GM21619 (cell line): ENCODE results near the gene BBOX1.
"Not testable (repeated sequence)": the region's sequence is repeated elsewhere in the genome, so short reads cannot be mapped to it uniquely, and the experiment has no call there.

Experiments
- ATAC-seq: cut with Tn5 transposase; IDR thresholded peaks from one replicate; pipeline ENCODE4 v1.9.1; 2021; ENCODE audit not compliant: unreplicated experiment

Gene BBOX1, protein sequence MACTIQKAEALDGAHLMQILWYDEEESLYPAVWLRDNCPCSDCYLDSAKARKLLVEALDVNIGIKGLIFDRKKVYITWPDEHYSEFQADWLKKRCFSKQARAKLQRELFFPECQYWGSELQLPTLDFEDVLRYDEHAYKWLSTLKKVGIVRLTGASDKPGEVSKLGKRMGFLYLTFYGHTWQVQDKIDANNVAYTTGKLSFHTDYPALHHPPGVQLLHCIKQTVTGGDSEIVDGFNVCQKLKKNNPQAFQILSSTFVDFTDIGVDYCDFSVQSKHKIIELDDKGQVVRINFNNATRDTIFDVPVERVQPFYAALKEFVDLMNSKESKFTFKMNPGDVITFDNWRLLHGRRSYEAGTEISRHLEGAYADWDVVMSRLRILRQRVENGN

DNA sequence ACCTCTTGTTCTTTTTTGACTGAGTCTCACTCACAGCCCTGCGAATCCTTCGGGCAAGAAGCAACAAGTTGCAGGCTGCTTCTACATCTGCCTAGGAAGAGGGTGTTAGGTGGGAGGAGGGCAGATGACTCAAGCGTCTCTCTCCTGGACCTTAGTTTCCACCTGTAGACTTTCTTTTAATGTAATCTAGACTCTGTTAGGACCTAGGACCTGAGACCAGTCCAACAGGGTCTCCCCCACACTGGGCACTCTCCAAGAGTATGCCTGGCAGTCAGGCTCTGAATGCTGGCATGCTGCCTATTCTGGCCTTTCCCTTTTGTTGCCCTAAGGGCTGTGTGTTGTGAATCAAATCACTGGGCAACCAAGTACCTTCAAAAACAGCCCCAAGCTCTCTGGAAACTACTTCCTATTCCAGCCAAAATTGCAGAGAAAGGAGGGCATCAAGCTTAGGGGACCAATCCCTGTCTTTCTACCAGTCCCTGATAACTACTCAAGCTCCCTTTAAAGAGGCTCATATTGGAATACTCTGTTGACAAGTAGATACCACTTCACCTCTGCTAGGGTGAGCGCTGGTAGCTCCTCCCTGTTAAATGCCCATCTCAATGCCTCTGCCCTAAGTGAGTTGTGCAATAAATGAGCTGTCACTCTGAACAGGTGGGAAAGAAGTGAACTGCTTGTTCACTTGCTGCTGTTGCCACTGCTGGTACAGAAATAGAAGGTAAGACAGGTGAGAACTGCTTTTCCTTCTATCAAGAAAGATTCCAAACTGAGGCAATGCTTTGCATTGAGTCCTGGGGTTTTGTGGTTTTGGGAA, at the start of gene BBOX1:
TSS of gene BBOX1 (plus strand) at position 514 of the 814 bp plus-strand sequence. CDS start 14,616 bp downstream, outside the sequence.
- ATAC-seq = no peak

DNA sequence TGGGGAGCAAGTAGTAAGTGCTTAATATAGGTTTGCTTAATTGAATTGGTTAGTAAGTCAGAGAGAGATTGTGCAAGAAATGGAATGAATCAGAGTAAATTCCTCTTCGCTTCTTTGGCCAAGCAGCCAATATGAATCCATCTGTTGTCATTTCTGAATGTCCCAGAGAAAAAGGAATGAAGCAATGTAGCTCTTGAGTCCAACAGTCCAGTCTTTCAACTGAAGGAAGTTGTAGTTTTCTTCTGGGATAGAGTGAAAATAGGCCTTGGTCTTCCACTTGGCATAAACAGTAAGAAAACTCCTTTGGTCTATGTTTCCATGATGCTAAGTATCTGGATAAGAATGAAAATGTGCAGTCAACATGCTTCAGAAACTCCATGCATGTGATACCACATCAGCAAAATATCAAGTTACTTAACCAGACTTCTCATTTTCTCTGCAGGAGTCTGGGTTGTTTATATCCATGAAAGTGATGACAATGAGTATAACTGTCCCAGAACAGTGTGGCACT, 48.5 kb upstream of the BBOX1 start:
- no peak for ATAC-seq

DNA sequence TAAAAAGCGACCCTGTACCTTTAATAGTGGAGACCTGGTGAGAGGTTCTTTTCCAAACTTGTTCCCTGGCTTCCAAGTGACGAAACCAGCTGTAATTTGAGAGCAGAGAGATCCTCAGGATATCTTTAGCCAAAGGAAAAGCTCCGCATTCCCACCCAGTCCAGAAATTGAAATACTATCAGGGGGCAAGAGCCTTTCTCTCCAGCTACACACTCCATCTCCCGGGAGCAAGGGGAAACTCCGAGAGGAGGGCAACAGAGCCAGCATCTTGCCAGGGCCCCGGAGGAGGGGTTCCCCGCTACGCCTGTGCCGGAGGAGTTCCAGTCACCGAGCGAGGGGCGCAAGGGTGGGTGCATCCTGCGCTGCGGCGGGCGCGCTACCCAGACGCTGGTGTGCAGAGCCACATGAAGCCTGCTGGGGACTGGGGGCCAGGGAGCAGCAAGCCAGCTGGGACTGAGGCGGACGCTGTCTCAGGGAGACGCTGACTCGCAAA, 46.6 kb upstream of the BBOX1 start, which contains the start of gene FIBIN:
TSS of gene FIBIN (plus strand) at position 148 of the 493 bp plus-strand sequence. CDS start 415 bp downstream, outside the sequence.
- no peak for ATAC-seq

DNA sequence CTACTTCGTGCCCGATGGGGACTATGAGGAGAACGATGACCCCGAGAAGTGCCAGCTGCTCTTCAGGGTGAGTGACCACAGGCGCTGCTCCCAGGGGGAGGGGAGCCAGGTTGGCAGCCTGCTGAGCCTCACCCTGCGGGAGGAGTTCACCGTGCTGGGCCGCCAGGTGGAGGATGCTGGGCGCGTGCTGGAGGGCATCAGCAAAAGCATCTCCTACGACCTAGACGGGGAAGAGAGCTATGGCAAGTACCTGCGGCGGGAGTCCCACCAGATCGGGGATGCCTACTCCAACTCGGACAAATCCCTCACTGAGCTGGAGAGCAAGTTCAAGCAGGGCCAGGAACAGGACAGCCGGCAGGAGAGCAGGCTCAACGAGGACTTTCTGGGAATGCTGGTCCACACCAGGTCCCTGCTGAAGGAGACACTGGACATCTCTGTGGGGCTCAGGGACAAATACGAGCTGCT, 46.0 kb upstream of the BBOX1 start:
- ATAC-seq = no peak

DNA sequence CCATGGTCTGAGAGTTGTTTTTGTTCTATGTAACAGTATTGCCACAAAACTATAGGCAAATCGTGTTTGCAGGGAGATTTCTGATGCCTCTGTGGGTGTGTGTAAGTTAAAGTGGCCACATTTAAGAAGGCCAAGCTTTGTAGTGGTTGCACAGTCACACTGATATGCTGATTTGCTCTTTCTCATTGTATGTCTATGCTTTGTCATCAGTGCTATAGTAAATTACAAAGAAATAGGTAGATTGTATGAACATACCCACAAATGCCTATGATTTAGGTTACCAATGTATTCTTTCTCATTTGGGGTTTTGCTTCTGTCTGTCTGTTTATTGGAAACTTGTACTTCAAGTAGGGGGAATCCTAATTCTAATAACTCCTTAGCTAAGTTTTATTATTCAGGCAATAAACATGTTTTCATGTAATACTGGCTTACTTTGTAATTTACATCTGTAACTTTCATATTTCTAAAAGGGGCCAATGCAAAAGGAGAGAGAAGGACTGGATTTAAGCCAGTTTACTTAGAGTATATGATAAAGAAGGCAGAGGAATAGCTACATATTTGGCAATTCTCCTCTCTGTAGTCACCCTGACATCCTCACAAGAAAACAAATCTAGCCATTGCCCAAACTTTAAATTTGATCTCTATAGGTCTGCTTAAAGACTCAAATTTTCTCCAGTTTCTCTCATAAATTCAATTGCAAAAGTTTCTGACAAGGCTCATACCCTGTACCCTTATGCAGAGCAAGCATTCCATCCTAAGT, 44.7 kb upstream of the BBOX1 start:
- ATAC-seq = no peak

DNA sequence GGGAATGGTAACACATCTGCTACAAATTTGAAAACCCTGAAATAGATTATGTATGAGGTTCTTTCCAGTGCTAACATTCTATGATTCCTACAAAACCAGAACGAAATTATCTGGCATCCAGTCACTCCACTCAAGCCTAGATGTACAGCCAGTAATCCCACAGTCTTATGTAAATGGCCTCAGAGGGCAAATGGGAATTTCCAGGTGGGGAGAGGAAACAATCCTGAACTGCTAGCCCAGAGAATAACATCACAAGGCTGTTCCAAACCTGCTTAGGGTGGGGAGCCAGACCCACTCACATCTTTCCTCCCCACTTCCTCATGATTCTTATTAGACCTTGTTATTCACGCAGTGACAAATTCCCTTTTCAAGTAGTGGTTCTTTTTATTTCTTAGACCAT, 43.2 kb upstream of the BBOX1 start:
- ATAC-seq = no peak

DNA sequence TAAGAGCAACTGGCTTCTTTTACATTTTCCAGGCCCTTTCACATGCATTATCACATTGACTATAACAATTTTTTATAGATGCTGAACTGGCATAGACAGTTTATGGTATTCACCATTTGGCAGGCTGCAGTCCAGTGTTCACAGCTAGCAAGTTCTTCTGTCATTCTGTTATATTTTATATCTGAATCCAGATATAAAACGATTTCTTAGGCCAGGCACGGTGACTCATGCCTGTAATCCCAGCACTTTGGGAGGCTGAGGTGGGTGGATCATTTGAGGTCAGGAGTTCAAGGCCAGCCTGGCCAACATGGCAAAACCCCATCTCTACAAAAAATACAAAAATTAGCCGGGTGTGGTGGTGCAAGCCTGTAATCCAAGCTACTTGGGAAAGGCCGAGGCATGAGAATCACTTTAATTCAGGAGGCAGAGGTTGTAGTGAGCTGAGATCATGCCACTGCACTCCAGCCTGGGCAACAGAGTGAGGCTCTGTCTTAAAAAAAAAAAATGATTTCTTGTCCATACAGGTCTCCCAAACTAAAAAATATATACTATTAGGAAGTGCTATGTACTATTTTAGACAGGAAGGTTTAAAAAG, 39.4 kb upstream of the BBOX1 start:
- ATAC-seq = not testable (repeated sequence)

DNA sequence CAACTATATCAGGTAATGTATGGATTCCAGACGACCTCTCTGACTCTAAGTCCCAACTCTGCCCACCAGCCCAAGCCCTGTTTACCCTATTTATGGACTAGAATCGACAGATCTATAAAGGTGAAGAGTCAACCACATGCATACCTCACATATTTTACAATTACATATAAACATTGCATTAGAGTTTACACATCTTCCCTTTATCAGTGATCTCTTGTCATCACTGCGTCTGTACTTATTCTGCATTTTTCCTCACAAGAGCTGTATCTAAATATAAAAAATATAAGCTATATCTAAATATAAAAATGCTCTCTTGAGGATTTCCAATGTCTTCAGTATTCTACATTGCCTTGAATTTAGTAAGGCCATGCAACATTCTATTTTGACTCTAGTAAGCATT, 38.2 kb upstream of the BBOX1 start:
- ATAC-seq = no peak

DNA sequence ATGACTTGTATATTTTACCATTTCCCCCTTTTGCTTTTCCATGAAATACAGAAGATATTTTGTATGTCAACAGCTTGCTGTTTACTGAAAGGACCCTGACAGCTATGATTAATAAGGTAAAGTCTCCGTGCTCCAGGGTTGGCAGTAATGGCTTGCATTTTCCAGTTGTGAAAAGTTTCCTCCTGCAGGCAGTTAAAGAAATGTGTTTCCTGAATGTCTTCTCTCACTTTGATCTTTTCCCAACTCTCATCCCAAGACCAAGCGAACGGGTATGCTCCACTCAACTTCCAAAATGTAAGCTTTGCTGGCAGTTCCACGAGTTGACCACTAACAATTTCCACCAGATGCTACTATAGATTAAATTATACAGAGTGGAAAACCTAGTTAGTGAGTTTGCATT, 37.8 kb upstream of the BBOX1 start:
- ATAC-seq = no peak

DNA sequence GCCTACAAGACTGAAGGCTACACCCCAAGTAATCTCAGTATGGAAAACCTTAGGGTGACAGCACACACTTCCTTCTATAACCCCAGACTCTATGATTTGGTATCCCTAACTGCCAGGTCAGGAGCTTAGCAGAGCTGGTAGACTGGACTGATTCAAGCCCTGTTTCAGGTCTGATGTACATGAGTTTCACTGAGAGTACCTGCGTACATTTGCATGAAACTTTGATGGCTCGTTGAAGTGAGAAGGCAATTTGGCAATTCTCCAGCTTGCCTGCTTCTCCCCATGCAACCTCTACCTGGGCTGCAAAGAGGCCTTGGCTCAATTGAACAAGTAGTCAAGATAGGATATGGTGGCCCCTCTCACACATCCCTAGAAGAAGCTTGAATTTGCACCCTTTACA, 36.5 kb upstream of the BBOX1 start:
- no peak for ATAC-seq

DNA sequence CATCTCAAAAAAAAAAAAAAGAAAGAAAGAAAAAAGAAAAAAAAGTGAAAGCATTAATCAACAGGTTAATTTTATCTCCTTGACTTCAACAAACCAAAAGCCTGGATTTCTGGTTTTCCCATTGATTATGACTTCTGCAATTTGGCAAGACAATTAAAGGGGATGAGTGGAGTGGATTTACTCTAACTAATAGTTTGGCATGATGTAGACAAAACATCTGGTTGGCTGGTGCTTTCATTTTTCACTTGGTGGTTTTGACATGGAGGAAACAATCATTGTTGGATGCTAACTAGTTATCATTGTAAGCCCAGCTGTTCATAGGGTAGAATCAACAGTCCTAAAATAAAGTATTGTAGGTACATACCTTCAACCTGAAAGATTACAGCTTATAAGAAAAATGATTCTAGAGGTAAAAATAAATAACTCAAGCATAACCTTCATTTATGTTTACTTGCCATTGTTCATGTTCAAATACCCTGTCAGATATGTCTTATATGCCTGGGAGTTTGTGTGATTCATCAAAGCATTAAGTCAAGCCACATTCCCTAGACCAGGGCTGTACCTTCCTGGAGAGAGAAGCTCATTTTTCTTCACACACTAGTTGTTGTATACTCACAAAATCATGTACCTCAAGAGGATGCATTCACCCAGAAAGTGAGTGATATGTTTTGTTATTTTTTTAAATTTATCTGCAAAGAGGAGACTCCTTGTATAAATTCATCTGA, 31.6 kb upstream of the BBOX1 start:
- no peak for ATAC-seq

DNA sequence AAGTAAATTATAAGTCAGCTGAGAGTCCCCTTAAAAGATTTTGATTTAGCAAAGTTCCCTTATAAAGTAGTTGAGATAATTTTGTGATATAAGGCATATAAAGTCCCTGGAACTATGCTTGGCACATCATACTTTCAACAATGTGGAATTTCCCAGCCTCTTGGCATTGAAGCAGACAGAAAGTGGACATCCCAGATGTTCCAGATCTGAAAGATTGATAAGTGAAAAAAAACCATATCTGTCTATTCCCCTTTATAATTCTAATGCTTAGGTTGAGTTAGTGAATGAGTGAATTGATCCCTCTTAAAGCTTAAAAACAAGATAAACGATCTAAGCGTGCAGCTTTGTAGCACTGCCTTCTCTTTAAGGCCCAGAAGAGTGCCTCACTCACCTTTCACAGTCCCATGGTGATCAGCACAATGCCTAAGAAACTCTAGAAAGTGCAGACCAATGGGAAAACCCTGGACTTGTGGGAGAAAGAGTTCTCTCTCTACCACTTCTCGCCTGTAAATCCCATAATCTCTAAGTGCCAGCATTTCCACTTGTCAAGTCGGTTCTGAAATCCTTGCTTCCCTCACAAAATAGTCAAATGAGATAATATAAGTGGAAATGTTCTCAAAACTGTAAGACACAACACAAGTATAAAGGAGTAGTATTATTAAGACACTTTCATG, 28.9 kb upstream of the BBOX1 start:
- ATAC-seq = no peak

DNA sequence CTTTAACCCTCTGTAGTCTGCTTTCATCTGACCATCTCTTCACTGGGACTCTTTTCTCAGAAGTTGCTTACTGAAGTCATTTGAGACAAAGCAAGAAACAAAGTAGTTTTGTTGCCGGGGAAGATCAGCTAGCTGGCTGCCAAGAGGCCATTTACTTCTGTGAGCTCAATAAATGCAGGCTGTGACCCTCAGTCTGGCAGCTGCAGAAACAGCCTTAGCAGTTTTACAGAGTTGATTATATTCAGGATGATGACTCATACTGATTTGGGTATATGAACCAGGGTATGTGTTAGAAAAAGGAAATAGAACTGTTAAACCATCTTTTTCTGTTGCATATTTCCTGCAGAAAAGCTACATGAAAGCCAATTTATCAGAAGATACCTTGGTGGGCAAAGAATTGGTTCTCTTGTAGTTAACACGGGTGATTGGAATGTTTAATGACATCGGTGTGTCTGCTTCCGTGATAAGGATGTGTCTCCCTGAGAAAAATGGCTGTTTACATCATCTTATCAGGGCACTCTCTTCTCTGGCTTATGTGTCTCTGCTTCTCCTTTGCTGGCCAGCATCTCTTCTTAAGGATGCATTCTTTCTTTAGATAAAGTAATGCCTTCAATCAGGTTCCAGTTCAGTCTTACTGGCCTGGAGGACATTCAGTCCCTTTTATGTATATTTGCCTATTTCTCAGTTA, 28.2 kb upstream of the BBOX1 start:
- ATAC-seq = no peak

DNA sequence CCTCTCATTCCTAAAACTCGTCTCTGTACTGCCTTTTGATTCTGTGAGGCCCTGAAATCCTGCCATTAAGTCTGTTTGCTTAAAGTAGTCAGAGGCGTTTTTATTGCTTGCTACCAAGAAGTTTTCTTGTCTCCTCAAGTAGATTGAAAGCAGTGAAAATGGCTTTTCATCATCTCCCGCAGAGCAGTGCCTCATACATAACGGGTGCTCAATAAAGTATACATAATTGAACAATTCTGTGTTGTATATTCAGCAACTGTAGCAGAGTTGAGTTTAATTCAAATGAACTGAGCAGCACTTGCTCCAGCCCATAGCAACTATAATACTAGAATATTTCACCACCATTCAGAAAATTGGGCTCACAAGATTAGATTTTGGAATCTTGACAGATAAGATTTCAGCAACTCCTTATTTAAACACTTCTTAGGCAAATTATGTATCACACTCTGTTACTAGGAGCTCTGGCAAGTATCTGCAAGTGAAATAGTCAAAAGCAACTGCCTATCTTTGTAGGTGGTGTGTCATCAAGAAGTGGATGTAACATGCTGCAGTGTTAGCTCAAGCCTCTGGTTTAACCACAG, 26.7 kb upstream of the BBOX1 start:
- no peak for ATAC-seq

DNA sequence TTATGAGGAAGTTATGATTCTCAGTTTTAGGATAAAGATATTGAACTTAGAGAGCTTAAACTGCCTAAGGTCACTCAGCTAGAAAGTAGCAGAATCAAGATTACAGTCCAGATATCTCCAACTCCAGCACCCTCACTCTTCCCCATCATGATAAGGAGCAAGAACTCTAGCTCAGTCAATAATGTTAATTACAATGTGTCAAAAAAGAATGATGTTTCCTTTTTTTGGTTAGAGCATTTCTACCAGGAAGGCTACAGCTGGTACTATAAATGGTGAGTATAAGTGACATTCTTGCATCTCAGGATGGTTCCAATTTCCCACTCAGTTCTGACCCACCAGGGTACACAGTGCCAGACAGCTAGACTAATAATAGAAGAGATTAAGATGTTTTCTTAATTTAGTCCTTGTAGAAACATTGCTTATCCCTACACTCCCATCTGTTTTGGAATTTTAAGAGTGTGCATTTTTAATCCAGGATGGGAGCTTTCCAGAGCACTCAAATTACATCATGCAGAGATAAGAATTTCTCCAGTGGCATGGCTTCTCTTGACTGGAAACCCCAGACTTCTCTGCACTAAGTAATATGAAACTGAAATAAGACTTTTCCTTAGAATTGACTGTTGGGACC, 21.6 kb upstream of the BBOX1 start:
- ATAC-seq = no peak

DNA sequence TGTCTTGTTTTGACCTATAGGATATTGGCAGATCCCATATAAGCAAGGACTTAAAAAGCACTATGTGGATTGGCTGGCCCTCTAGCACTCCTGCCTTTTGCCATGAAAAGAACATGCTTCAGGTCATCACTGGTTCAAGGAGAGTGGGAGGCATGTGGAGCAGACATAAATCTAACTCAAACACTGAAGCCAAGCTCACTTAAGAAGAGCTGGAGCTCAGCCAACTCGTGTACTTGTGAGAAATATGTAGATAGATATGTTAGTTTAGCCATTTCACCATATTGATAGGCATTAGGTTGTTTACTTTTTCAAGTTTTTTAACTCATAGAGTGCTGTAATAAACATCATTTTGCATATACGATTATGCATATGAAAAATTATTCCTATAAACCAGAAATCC, 19.9 kb upstream of the BBOX1 start:
- ATAC-seq = no peak

DNA sequence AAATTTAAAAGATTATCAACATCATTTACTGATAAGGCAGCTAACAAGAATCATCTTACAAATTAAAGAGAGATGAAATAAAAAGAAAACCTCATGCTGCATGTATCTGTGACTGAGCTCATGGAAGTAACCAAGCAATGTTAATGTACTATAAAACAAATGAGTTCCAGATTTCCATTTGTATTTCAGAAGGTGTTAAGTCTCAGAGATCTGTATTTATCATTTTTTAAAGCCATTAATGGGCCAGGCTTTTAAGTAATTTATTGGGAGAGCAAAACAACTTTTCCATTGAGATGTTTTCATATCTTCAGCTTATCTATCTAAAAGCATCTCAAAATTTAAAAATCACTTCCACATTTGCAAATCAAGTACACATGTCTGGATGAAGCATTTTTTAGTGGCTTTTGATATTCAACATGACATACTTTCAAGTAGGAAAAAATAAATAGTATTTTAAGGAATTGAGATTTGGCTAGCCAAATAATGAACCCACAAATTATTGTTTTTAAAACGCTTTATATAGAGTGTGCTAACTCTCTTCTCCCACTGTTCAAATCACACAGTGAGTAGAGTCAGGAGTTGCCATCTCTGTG, 17.9 kb upstream of the BBOX1 start:
- ATAC-seq = no peak
